ENCODE measurements around the gene EPHA2.

The EPHA2 gene

GRCh38 chr1:16134066-16134801 lies 21.6 kb downstream of the EPHA2 start:
- H3K36me3 Mint-ChIP-seq (ENCODE audit: low read depth), result no peaks in the 10 kb centered on the region
- DNase-seq (ENCODE audit: low spot score), result no peak
- no peak overlapping the region for H3K4me3 Mint-ChIP-seq

GRCh38 chr1:16133007-16133961 lies 22.6 kb downstream of the EPHA2 start:
- no peak overlapping the region for H3K27ac Mint-ChIP-seq
- no peaks in the 10 kb centered on the region for H3K4me1 Mint-ChIP-seq (ENCODE audit: low read depth)
- H3K9me3 Mint-ChIP-seq, result no peaks in the 10 kb centered on the region
- no peak for DNase-seq (ENCODE audit: low spot score)
- no peaks in the 10 kb centered on the region for H3K36me3 Mint-ChIP-seq (ENCODE audit: low read depth)
- no peaks in the 10 kb centered on the region for H3K27me3 Mint-ChIP-seq (ENCODE audit: low read depth)
- H3K4me3 Mint-ChIP-seq, result no peak overlapping the region

More at GRCh38 chr1:16134066-16134801, 21.6 kb downstream of the EPHA2 start:
- Mint-ChIP-seq H3K9me3 (no peaks in the 10 kb centered on the region), H3K27ac (no peak overlapping the region), H3K4me1 (ENCODE audit: low read depth) (no peaks in the 10 kb centered on the region), H3K27me3 (ENCODE audit: low read depth) (no peaks in the 10 kb centered on the region)

GRCh38 chr1:16132325-16132785 lies 23.5 kb downstream of the EPHA2 start:
- H3K36me3 Mint-ChIP-seq (ENCODE audit: low read depth), result no peaks in the 10 kb centered on the region
- H3K27ac Mint-ChIP-seq, result no peak overlapping the region
- H3K4me3 Mint-ChIP-seq, result no peak overlapping the region
- no peaks in the 10 kb centered on the region for H3K4me1 Mint-ChIP-seq (ENCODE audit: low read depth)
- no peaks in the 10 kb centered on the region for H3K27me3 Mint-ChIP-seq (ENCODE audit: low read depth)
- no peak for DNase-seq (ENCODE audit: low spot score)
- no peaks in the 10 kb centered on the region for H3K9me3 Mint-ChIP-seq

- Mint-ChIP-seq H3K27ac (no peak overlapping the region), H3K4me3 (no peak overlapping the region), H3K36me3 (ENCODE audit: low read depth) (no peaks in the 10 kb centered on the region), H3K4me1 (ENCODE audit: low read depth) (no peaks in the 10 kb centered on the region), H3K27me3 (ENCODE audit: low read depth) (no peaks in the 10 kb centered on the region), H3K9me3 (no peaks in the 10 kb centered on the region)
- no peak for DNase-seq (ENCODE audit: low spot score)
Observed at GRCh38 chr1:16131636-16132324, 24.1 kb downstream of the EPHA2 start.

GRCh38 chr1:16130827-16131226 lies 25.0 kb downstream of the EPHA2 start:
- no peaks in the 10 kb centered on the region for H3K9me3 Mint-ChIP-seq
- no peaks in the 10 kb centered on the region for H3K36me3 Mint-ChIP-seq (ENCODE audit: low read depth)
- H3K4me3 Mint-ChIP-seq, result no peak overlapping the region
- no peak for DNase-seq (ENCODE audit: low spot score)
- H3K27ac Mint-ChIP-seq, result no peak overlapping the region
- no peaks in the 10 kb centered on the region for H3K4me1 Mint-ChIP-seq (ENCODE audit: low read depth)
- no peaks in the 10 kb centered on the region for H3K27me3 Mint-ChIP-seq (ENCODE audit: low read depth)

- DNase-seq (ENCODE audit: low spot score), result no peak
- Mint-ChIP-seq H3K36me3 (ENCODE audit: low read depth) (no peaks in the 10 kb centered on the region), H3K27me3 (ENCODE audit: low read depth) (no peaks in the 10 kb centered on the region)
Observed at GRCh38 chr1:16129921-16130543, 25.8 kb downstream of the EPHA2 start.

GRCh38 chr1:16129316-16129715 lies 26.6 kb downstream of the EPHA2 start:
- no peaks in the 10 kb centered on the region for H3K36me3 Mint-ChIP-seq (ENCODE audit: low read depth)
- no peaks in the 10 kb centered on the region for H3K4me1 Mint-ChIP-seq (ENCODE audit: low read depth)
- no peak for DNase-seq (ENCODE audit: low spot score)
- H3K9me3 Mint-ChIP-seq, result no peaks in the 10 kb centered on the region
- H3K27me3 Mint-ChIP-seq (ENCODE audit: low read depth), result no peaks in the 10 kb centered on the region
- no peak overlapping the region for H3K4me3 Mint-ChIP-seq
- no peak overlapping the region for H3K27ac Mint-ChIP-seq

More at GRCh38 chr1:16129921-16130543, 25.8 kb downstream of the EPHA2 start:
- no peak overlapping the region for H3K4me3 Mint-ChIP-seq
- no peak overlapping the region for H3K27ac Mint-ChIP-seq
- no peaks in the 10 kb centered on the region for H3K4me1 Mint-ChIP-seq (ENCODE audit: low read depth)
- no peaks in the 10 kb centered on the region for H3K9me3 Mint-ChIP-seq

- Mint-ChIP-seq H3K27me3 (ENCODE audit: low read depth) (no peaks in the 10 kb centered on the region), H3K36me3 (ENCODE audit: low read depth) (no peaks in the 10 kb centered on the region)
Observed at GRCh38 chr1:16128338-16128741, 27.5 kb downstream of the EPHA2 start.

GRCh38 chr1:16127676-16128337 lies 28.1 kb downstream of the EPHA2 start:
- peaks cover 3% of the 10 kb centered on the region for H3K4me1 Mint-ChIP-seq (ENCODE audit: low read depth)
- no peaks in the 10 kb centered on the region for H3K27me3 Mint-ChIP-seq (ENCODE audit: low read depth)
- no peaks in the 10 kb centered on the region for H3K36me3 Mint-ChIP-seq (ENCODE audit: low read depth)
- H3K4me3 Mint-ChIP-seq, result no peak overlapping the region
- DNase-seq (ENCODE audit: low spot score), result no peak
- H3K9me3 Mint-ChIP-seq, result no peaks in the 10 kb centered on the region
- H3K27ac Mint-ChIP-seq, result no peak overlapping the region

More at GRCh38 chr1:16128338-16128741, 27.5 kb downstream of the EPHA2 start:
- Mint-ChIP-seq H3K4me3 (no peak overlapping the region), H3K9me3 (no peaks in the 10 kb centered on the region), H3K27ac (no peak overlapping the region), H3K4me1 (ENCODE audit: low read depth) (no peaks in the 10 kb centered on the region)
- no peak for DNase-seq (ENCODE audit: low spot score)

GRCh38 chr1:16126743-16127515 lies 28.9 kb downstream of the EPHA2 start:
- Mint-ChIP-seq H3K9me3 (no peaks in the 10 kb centered on the region), H3K4me1 (ENCODE audit: low read depth) (peaks cover 4% of the 10 kb centered on the region), H3K27ac (no peak overlapping the region), H3K27me3 (ENCODE audit: low read depth) (no peaks in the 10 kb centered on the region), H3K36me3 (ENCODE audit: low read depth) (no peaks in the 10 kb centered on the region), H3K4me3 (no peak overlapping the region)
- no peak for DNase-seq (ENCODE audit: low spot score)

GRCh38 chr1:16126160-16126559 lies 29.7 kb downstream of the EPHA2 start:
- H3K36me3 Mint-ChIP-seq (ENCODE audit: low read depth), result no peaks in the 10 kb centered on the region
- no peaks in the 10 kb centered on the region for H3K9me3 Mint-ChIP-seq
- H3K27ac Mint-ChIP-seq, result no peak overlapping the region
- H3K4me3 Mint-ChIP-seq, result no peak overlapping the region
- peaks cover 4% of the 10 kb centered on the region for H3K4me1 Mint-ChIP-seq (ENCODE audit: low read depth)
- DNase-seq (ENCODE audit: low spot score), result no peak
- no peaks in the 10 kb centered on the region for H3K27me3 Mint-ChIP-seq (ENCODE audit: low read depth)

GRCh38 chr1:16125483-16125882 lies 30.4 kb downstream of the EPHA2 start:
- H3K27ac Mint-ChIP-seq, result no peak overlapping the region
- DNase-seq (ENCODE audit: low spot score), result no peak
- H3K27me3 Mint-ChIP-seq (ENCODE audit: low read depth), result no peaks in the 10 kb centered on the region
- H3K4me1 Mint-ChIP-seq (ENCODE audit: low read depth), result peaks cover 4% of the 10 kb centered on the region
- no peak overlapping the region for H3K4me3 Mint-ChIP-seq
- H3K36me3 Mint-ChIP-seq (ENCODE audit: low read depth), result no peaks in the 10 kb centered on the region
- no peaks in the 10 kb centered on the region for H3K9me3 Mint-ChIP-seq
